CD4-positive, alpha-beta T cell treated with Interleukin-2 at 100 ng/mL for 4 hours (primary cell): Measurements from ENCODE around the gene ZMIZ1.
A peak's percentile ranks its signal among the peaks of the same experiment; 100 is the strongest.

ENCODE experiments used
- DNase-seq: peaks from one replicate; pipeline ENCODE4 v3.0.0-alpha.2; 2020; ENCODE audit warnings: low spot score

Gene ZMIZ1

DNA sequence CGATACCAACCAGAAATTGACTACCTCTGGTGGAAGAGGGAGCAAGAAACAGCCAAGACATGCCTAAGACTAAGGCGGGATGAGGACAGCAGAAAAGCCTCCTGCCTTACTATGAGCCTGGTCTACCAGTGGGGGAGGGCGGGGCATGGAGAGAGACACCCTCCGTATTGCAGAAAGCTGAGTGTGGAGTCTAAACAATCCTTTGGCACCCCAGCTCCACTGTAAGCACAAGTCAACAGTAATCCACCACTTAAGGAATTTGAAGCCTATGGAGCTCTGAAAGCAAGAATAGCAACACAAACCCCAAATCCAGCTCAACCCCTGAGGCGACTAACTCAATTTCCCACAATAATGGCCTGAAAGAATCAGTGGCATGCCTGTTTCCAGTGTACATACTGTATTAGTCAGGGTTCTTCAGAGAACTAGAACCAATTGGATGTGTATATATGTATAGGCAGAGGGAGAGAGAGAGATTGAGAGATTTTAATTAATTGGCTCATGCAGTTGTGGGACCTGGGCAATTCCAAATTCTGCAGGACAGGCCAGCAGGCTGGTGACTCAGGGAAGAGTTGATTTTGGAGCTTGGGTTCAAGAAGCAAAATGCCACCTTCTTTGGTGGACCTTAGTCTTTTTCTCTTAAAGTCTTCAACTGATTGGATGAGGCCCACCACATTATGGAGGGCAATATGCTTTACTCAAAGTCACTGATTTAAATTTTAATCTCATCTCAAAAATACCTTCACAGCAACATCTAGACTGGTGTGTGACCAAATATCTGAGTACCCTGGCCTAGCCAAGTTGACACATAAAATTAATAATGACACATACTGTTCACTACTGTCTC lies 292.0 kb downstream of the ZMIZ1 start:
- DNase-seq: no peak

DNA sequence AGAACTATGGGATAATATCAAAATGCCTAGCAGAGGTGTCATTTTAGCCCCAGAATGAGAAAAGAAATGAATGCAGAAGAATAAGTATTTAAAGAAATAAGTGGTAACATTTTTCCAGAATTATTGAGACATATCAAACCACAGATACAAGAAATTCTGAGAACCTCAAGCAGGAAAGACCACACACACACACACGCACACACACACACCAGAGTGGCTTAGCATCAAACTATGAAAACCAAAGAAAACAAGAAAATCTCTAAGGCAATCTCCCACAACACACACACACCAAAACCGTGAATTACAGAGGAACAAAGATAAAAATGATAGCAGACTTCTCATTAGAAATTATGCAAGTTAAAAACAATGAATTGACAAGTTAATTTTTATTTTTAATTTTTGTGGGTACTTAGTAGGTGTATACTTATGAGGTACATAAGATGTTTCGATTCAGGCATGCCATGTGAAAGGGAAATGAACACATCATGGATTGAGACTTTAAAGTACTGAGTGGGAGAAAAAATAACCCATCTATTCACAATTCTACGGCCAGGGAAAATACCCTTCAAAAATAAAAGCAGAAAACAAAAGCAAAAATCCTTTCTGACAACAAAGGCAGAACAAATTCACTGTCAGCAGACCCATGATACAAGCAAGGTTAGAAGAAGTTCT lies 293.1 kb downstream of the ZMIZ1 start:
- DNase-seq: peak; percentile 47
